Osteocyte (in vitro differentiated cells): ENCODE data around the gene EPHB2. TPM values are rescaled to one million over a fixed set of nuclear protein-coding genes. Genes with fewer than 3 reads are reported as not detected.

Experiments
- DNase-seq: peaks from one replicate; pipeline ENCODE4 v3.0.0; 2021; ENCODE audit warnings: mixed read lengths; ENCODE audit not compliant: unreplicated experiment; ENCODE audit errors: extremely low spot score
- H3K27ac Mint-ChIP-seq: one replicate; pipeline ENCODE4 v1.8.0; 2021; ENCODE audit warnings: mild to moderate bottlenecking, mixed read lengths; ENCODE audit not compliant: unreplicated experiment
- H3K27me3 Mint-ChIP-seq: one replicate; pipeline ENCODE4 v1.8.0; 2021; ENCODE audit warnings: mixed read lengths; ENCODE audit not compliant: unreplicated experiment
- H3K36me3 Mint-ChIP-seq: one replicate; pipeline ENCODE4 v1.8.0; 2021; ENCODE audit warnings: mixed read lengths; ENCODE audit not compliant: unreplicated experiment
- H3K4me1 Mint-ChIP-seq: one replicate; pipeline ENCODE4 v1.8.0; 2021; ENCODE audit warnings: mixed read lengths; ENCODE audit not compliant: unreplicated experiment
- H3K4me3 Mint-ChIP-seq: one replicate; pipeline ENCODE4 v1.8.0; 2021; ENCODE audit warnings: mild to moderate bottlenecking, moderate library complexity, mixed read lengths; ENCODE audit not compliant: unreplicated experiment
- H3K9me3 Mint-ChIP-seq: one replicate; pipeline ENCODE4 v1.8.0; 2021; ENCODE audit warnings: mixed read lengths; ENCODE audit not compliant: unreplicated experiment
- total RNA-seq: library from RNA; stranded (reverse); gene quantifications from 2 replicates; pipeline ENCODE4 v1.2.1, GENCODE V29; 2021
- TF ChIP-seq, protein P1 (sequence below): fragments of 200-600 bp; sonication (generic); IDR thresholded peaks from 2 replicates; pipeline ENCODE4 v1.5.0; 2021; ENCODE audit warnings: antibody characterized with exemption, mild to moderate bottlenecking, moderate library complexity

The EPHB2 gene
- total RNA-seq, 1 donor from 2014 or later, result 32.5 TPM

DNA sequence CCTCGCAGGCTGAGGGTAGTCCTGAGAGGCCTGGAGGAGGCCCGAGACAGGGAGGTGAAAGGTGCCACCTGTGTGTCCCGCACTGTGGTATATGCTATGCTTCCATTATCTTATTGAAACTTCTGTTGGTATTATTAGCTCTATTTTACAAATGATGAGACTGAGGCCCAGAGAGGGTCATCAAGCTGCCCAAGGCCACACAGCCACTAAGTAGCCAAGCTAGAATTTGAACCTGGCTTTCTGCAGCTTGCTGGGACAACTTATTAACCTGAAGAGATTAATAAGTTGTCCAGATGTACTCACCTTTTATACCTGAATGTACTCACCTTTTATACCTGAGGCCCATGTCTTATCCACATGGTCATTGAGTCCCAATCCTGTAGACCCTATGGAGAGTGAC, 83.0 kb downstream of the EPHB2 start:
- Mint-ChIP-seq H3K36me3 (no peaks in the 10 kb centered on the region), H3K27ac (no peak overlapping the region), H3K9me3 (no peaks in the 10 kb centered on the region), H3K27me3 (no peaks in the 10 kb centered on the region), H3K4me1 (peaks cover 25% of the 10 kb centered on the region), H3K4me3 (no peak overlapping the region)
- TF ChIP-seq, protein P1, sequence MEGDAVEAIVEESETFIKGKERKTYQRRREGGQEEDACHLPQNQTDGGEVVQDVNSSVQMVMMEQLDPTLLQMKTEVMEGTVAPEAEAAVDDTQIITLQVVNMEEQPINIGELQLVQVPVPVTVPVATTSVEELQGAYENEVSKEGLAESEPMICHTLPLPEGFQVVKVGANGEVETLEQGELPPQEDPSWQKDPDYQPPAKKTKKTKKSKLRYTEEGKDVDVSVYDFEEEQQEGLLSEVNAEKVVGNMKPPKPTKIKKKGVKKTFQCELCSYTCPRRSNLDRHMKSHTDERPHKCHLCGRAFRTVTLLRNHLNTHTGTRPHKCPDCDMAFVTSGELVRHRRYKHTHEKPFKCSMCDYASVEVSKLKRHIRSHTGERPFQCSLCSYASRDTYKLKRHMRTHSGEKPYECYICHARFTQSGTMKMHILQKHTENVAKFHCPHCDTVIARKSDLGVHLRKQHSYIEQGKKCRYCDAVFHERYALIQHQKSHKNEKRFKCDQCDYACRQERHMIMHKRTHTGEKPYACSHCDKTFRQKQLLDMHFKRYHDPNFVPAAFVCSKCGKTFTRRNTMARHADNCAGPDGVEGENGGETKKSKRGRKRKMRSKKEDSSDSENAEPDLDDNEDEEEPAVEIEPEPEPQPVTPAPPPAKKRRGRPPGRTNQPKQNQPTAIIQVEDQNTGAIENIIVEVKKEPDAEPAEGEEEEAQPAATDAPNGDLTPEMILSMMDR, result no peak
- DNase-seq, result no peak

DNA sequence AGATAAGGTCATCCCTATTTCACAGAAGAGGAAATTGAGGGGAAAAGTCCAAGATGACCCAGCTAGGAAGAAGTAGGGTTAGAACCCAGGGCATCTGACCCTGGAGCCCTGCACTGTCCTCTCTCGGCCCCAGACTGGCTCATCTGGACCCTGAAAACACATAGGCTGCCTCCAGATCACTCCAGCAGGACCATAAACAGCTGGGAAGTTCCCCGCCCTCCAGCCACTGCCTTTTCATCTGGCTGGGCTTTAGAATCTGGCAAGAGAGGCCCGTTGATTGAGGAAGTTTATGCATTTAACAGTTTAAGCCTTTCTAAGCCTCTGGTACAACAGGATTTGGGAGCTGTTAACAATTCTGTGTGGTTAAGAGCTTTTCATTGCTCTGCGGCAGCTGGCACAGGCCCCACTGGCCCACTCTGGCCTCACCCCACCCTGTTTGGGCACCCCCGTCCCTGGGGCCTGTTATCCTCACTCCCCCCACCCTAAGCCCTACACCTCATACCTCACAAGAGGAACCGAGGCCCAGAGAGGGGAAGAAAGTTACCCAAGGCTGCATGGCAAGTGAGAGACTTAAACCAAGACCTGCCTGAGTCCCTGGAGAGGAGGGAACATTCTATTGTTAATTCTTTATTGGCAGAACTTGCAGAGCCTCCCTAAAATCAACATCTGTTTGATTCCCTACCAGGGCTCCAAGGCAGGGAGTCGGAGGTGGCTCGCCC, 84.2 kb downstream of the EPHB2 start:
- DNase-seq, result no peak
- H3K9me3 Mint-ChIP-seq, result no peaks in the 10 kb centered on the region
- TF ChIP-seq, protein P1, result no peak
- no peaks in the 10 kb centered on the region for H3K36me3 Mint-ChIP-seq
- H3K27me3 Mint-ChIP-seq, result no peaks in the 10 kb centered on the region
- H3K4me1 Mint-ChIP-seq, result peaks cover 16% of the 10 kb centered on the region
- no peak overlapping the region for H3K4me3 Mint-ChIP-seq
- H3K27ac Mint-ChIP-seq, result no peak overlapping the region

DNA sequence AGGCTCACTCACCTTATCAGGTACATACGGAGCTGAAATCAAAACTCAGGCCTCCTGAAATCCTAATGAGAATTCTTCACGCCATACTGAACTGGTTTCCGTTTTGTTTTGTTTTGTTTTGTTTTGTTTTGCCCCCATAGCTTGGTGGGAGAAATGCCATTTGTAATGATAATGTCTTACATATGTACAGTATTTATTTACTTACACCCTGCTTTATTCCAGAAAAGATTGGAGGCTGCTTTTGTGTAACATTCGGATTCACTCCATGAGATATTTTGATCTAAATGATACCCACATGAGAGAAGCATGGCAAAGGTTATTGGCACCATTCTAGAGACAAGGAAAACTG, 84.7 kb downstream of the EPHB2 start:
- Mint-ChIP-seq H3K4me1 (peaks cover 15% of the 10 kb centered on the region), H3K9me3 (no peaks in the 10 kb centered on the region), H3K27me3 (no peaks in the 10 kb centered on the region), H3K27ac (no peak overlapping the region), H3K4me3 (no peak overlapping the region), H3K36me3 (no peaks in the 10 kb centered on the region)
- no peak for DNase-seq
- TF ChIP-seq, protein P1, result no peak

DNA sequence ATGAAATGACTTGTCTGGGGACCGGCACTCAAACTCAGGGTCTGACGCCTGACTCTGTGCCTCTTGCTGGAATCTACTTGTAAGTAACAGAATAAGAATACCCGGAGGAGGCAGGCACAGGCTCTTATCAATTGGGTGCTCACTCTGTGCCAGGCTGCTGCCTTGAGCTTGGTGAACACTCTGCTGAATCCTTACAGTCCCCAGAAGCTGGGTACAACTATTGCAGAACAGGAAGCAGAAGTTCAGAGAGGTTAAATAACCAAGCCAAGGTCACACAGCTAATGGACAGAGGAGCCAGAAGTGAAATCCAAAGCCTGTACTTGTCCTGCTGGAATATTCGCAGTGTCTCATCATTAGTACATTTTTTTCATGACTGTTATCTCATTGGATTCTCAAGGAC, 86.0 kb downstream of the EPHB2 start:
- no peak for DNase-seq
- Mint-ChIP-seq H3K9me3 (no peaks in the 10 kb centered on the region), H3K27me3 (no peaks in the 10 kb centered on the region), H3K36me3 (no peaks in the 10 kb centered on the region), H3K4me3 (no peak overlapping the region), H3K27ac (no peak overlapping the region), H3K4me1 (peaks cover 15% of the 10 kb centered on the region)
- TF ChIP-seq, protein P1, result no peak

DNA sequence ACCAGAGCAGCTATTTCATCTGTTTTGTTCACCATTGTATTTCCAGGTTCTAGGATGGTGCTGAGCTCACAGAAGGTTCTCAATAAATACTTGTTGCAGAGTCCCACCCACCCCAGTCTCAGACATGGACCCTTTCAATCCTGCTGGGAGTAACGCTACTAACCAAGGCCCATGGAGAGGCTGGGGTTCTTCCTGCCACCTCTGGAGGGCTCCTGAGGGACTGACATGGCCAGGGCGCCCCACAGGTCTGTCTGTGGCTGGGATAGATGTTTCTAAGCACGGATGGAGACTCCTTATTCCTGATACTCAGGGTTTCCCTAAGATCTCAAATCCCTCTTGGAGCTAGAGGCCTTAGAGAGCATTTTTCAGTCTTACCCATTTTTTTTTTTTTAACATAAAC, 87.4 kb downstream of the EPHB2 start:
- no peaks in the 10 kb centered on the region for H3K9me3 Mint-ChIP-seq
- no peaks in the 10 kb centered on the region for H3K36me3 Mint-ChIP-seq
- H3K27me3 Mint-ChIP-seq, result no peaks in the 10 kb centered on the region
- H3K27ac Mint-ChIP-seq, result no peak overlapping the region
- peaks cover 15% of the 10 kb centered on the region for H3K4me1 Mint-ChIP-seq
- DNase-seq, result no peak
- TF ChIP-seq, protein P1, result no peak
- H3K4me3 Mint-ChIP-seq, result no peak overlapping the region
